PC-9 (cell line): Measurements from ENCODE around the gene DIP2C.

Source experiments
- EZH2 ChIP-seq: fragments of 200-600 bp; sonication (generic); IDR thresholded peaks from 2 replicates; pipeline ENCODE4 v1.8.0; 2017; ENCODE audit warnings: antibody characterized with exemption, low read depth
- TF ChIP-seq, protein P1 (sequence below): fragments of 200-600 bp; sonication (generic); conservative IDR thresholded peaks from 2 replicates; pipeline ENCODE4 v1.6.1; 2017; ENCODE audit warnings: mixed run types, antibody characterized with exemption, mild to moderate bottlenecking, moderate library complexity

GRCh38 chr10:506451-507354, 182.8 kb downstream of the DIP2C start:
- TF ChIP-seq, protein P1, sequence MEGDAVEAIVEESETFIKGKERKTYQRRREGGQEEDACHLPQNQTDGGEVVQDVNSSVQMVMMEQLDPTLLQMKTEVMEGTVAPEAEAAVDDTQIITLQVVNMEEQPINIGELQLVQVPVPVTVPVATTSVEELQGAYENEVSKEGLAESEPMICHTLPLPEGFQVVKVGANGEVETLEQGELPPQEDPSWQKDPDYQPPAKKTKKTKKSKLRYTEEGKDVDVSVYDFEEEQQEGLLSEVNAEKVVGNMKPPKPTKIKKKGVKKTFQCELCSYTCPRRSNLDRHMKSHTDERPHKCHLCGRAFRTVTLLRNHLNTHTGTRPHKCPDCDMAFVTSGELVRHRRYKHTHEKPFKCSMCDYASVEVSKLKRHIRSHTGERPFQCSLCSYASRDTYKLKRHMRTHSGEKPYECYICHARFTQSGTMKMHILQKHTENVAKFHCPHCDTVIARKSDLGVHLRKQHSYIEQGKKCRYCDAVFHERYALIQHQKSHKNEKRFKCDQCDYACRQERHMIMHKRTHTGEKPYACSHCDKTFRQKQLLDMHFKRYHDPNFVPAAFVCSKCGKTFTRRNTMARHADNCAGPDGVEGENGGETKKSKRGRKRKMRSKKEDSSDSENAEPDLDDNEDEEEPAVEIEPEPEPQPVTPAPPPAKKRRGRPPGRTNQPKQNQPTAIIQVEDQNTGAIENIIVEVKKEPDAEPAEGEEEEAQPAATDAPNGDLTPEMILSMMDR = no peak
- no peak for TF ChIP-seq EZH2
